BJ (cell line): ENCODE results near the gene NUBP1. TPM values are rescaled to one million over a fixed set of nuclear protein-coding genes. Genes with fewer than 3 reads are reported as not detected.

Experiments used
- CTCF ChIA-PET: fragments of 350-600 bp; formaldehyde crosslinking; extraction: SDS; loops from one replicate; lab custom pipeline; 2021; ENCODE audit warnings: antibody characterized with exemption, inconsistent platforms; lab: Yijun Ruan, JAX
- POLR2A ChIA-PET: fragments of 300-600 bp; sonication (Branson Sonifier 250); formaldehyde crosslinking; extraction: SDS; loops from one replicate; lab custom pipeline; 2021; ENCODE audit warnings: antibody characterized with exemption; lab: Charles Lee
- DNase-seq: peaks from one replicate; pipeline ENCODE4 v3.0.0-alpha.2; 2011; ENCODE audit warnings: low read depth
- H3K27me3 ChIP-seq: 2 replicates; pipeline ENCODE4 v1.6.0; 2011; ENCODE audit warnings: low read length; ENCODE audit not compliant: control insufficient read depth, insufficient read depth
- H3K36me3 ChIP-seq: 2 replicates; pipeline ENCODE4 v1.5.1; 2011; ENCODE audit warnings: low read length; ENCODE audit not compliant: control insufficient read depth, insufficient read depth
- H3K4me3 ChIP-seq: 2 replicates; pipeline ENCODE4 v1.5.1; 2011; ENCODE audit warnings: low read depth, mild to moderate bottlenecking, control low read depth, low read length
- polyA plus RNA-seq: library from polyadenylated mRNA; depleted of rRNA; stranded (reverse); fragments of >200 nt; gene quantifications from 2 replicates; pipeline ENCODE4 v1.2.3, GENCODE V29; 2011
- TF ChIP-seq, protein P1 (sequence below): IDR thresholded peaks from 2 replicates; pipeline ENCODE4 v1.5.1; 2011; ENCODE audit warnings: low read depth, mild to moderate bottlenecking, control low read depth, inconsistent platforms, low read length, moderate library complexity; ENCODE audit not compliant: insufficient read depth

The NUBP1 gene
- polyA plus RNA-seq, 1 experiment: 35.8 TPM

DNA sequence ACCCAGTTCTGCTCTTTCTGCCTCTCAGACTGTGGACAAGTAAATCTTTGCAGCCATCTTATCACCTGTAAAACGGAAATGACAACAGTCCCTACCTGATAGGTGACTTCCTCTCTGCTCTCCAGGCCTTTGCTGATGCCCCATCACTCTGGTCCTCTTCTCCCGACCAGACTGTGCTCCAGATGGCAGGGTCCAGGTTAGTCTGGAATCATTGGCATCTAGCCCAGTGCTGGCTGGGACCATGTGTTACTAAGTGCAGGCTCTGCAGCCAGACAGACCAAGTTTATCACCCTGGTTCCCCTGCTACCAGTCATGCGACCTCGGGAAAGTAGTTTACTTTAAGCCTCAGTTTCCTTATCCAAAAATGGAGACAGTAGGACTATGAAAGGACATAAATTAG is 1.8 kb upstream of the NUBP1 start:
- Histone ChIP-seq H3K27me3 (no peaks in the 10 kb centered on the region), H3K36me3 (no peaks in the 10 kb centered on the region), H3K4me3 (no peak overlapping the region)
- ChIA-PET POLR2A (no interaction called here), CTCF (no interaction called here)
- TF ChIP-seq, protein P1, sequence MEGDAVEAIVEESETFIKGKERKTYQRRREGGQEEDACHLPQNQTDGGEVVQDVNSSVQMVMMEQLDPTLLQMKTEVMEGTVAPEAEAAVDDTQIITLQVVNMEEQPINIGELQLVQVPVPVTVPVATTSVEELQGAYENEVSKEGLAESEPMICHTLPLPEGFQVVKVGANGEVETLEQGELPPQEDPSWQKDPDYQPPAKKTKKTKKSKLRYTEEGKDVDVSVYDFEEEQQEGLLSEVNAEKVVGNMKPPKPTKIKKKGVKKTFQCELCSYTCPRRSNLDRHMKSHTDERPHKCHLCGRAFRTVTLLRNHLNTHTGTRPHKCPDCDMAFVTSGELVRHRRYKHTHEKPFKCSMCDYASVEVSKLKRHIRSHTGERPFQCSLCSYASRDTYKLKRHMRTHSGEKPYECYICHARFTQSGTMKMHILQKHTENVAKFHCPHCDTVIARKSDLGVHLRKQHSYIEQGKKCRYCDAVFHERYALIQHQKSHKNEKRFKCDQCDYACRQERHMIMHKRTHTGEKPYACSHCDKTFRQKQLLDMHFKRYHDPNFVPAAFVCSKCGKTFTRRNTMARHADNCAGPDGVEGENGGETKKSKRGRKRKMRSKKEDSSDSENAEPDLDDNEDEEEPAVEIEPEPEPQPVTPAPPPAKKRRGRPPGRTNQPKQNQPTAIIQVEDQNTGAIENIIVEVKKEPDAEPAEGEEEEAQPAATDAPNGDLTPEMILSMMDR: no peak
- no peak for DNase-seq

DNA sequence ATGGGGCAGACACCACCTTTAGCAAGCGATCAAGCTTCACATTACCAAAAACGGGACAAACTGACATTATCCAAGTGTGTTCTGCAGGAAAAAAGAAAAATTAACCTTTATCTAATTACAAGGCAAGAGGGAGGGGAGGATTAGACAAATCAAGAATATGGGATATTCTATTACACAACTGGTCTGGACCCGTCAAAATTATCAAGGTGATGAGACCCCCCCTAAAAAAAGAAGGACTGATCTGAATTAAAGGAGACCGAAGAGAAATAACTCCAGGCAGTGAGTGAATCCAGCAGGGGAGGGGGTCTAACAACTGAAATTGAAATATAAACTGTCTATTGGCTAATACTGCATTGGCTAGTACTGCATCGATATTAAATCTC is 424 bp upstream of the NUBP1 start:
- CTCF ChIA-PET: interaction anchor here (1.3 kb wide), 1 partner anchor 229 kb away, joined by 4 read pairs; no protein-coding TSS in a partner anchor

DNA sequence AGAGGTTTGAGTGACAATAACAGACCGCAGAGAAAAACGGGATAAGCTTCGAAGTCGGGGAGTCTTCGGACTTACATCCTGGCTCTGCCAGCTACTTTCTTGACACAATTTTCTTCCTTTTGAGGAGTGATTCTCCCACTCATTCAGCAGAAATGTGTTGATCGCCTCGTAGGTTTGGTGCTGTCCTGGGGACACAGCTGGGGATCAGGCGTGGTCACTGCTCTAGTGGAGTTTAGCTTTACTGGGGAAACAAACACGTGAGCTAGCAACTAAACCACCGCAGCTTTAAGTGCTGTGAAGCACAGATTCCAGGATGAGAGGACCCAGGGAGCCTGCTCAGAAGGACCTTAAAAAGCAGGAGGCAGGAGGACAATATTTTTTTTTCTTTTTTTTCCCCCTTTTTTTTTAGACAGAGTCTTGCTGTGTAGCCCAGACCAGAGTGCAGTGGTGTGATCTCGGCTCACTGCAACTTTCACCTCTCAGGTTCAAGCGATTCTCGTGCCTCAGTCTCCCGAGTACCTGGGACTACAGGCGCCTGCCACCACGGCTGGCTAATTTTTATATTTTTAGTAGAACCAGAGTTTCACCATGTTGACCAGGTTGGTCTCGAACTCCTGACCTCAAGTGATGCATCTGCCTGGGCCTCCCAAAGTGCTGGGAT is 858 bp downstream of the NUBP1 start:
- ChIA-PET CTCF (interaction anchor here (0.7 to 1.3 kb wide), 9 partner anchors 9 to 457 kb away, joined by 3 to 5 read pairs (median 3); no protein-coding TSS in a partner anchor), POLR2A (interaction anchor here (0.5 to 0.7 kb wide), 3 partner anchors 201 to 1123 kb away, joined by 3 to 5 read pairs (median 3); no protein-coding TSS in a partner anchor)
- TF ChIP-seq, protein P1: no peak
- peak; percentile 19 for DNase-seq
- Histone ChIP-seq H3K27me3 (no peaks in the 10 kb centered on the region), H3K36me3 (no peaks in the 10 kb centered on the region), H3K4me3 (peak overlapping the region; percentile 41)

More for the DNA sequence above, 424 bp upstream of the NUBP1 start:
- no peaks in the 10 kb centered on the region for H3K36me3 ChIP-seq
- POLR2A ChIA-PET: no interaction called here
- TF ChIP-seq, protein P1: no peak
- peak overlapping the region; percentile 46 for H3K4me3 ChIP-seq
- no peaks in the 10 kb centered on the region for H3K27me3 ChIP-seq
- DNase-seq: no peak

DNA sequence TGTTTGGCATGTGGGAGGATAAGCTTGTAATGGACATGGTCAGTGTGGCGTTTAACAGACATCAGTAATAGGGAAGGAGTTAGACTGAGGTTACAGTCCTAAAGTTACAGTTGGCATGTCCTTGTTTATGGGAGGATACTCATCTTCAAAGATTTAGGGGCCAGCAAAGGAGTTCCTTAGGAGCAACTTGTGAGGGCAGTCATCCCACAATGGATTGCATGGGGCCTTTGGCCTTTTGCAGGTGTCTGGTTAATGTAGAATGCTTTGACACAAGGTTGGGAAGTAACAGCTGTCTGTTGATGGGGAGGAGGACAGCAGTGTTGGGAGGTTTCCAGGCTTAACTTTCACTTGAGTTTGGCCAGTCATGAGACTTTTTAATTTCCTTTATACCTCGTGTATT is 2.2 kb downstream of the NUBP1 start:
- no peak overlapping the region for H3K4me3 ChIP-seq
- H3K27me3 ChIP-seq: no peaks in the 10 kb centered on the region
- ChIA-PET CTCF (no interaction called here), POLR2A (interaction anchor here (0.7 kb wide), 1 partner anchor 83 kb away, joined by 6 read pairs; no protein-coding TSS in a partner anchor)
- peaks cover 2% of the 10 kb centered on the region; the same call in 1 of the 2 replicates for H3K36me3 ChIP-seq
- TF ChIP-seq, protein P1: no peak
- DNase-seq: no peak

DNA sequence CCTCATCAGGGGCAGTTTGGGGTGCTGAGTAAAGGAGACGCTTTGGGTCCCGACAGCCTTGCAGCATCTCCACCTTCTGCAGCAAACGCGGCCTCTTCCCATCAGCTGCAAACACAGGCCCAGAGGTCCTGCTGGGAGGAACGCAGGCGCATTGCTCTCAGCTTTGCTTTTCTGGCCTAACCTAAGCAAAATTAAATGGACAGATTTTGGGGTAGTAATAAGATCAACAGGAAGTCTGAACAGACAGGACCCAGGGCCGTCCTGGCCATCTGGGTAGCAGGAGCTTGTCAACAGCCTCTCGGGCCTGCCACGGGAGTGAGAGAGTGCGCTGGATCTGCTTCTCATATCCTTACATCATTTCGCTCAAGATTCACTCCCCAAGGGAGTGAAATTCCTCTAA is 7.2 kb downstream of the NUBP1 start:
- CTCF ChIA-PET: no interaction called here
- Histone ChIP-seq H3K36me3 (peaks cover 2% of the 10 kb centered on the region; the same call in 1 of the 2 replicates), H3K4me3 (no peak overlapping the region), H3K27me3 (no peaks in the 10 kb centered on the region)
- POLR2A ChIA-PET: no interaction called here
- TF ChIP-seq, protein P1: no peak
- no peak for DNase-seq
